ENCODE measurements around the gene FAM120B. TPM values are rescaled to one million over a fixed set of nuclear protein-coding genes. Genes with fewer than 3 reads are reported as not detected.

Gene FAM120B
- total and polyA plus RNA-seq, 2 donors (not counting 1 experiment from before 2014, with no cell fraction given), result 14.4 to 19.3 TPM

GRCh38 chr6:170443151-170443662, 136.6 kb downstream of the FAM120B start:
- Histone ChIP-seq H3K9ac (ENCODE audit: insufficient read depth, low read length) (no peak overlapping the region), H3K27me3 (ENCODE audit: control insufficient read depth, insufficient read depth, low read length) (no peaks in the 10 kb centered on the region), H3K4me1 (ENCODE audit: control insufficient read depth, extremely low read depth, insufficient read depth, low read length) (peaks cover 13% of the 10 kb centered on the region), H2AFZ (ENCODE audit: low read length) (no peak overlapping the region), H4K20me1 (ENCODE audit: control insufficient read depth, extremely low read depth, insufficient read depth, low read length) (no peaks in the 10 kb centered on the region), H3K27ac (ENCODE audit: insufficient read depth, low read length) (no peak overlapping the region), H3K4me2 (ENCODE audit: extremely low read depth, insufficient read depth, low read length) (no peak overlapping the region), H3K36me3 (ENCODE audit: control insufficient read depth, insufficient read depth, low read length) (no peaks in the 10 kb centered on the region), H3K4me3 (replicated peaks in 1 of 4; ENCODE audit: control extremely low read depth in 1 of 4, insufficient read depth in 1 of 4, low read depth in 3 of 4, low read length in 4 of 4) (no peak overlapping the region), H3K79me2 (ENCODE audit: control insufficient read depth, insufficient read depth, low read length) (no peaks in the 10 kb centered on the region), H3K9me3 (ENCODE audit: control insufficient read depth, insufficient read depth, low read depth, low read length) (no peaks in the 10 kb centered on the region)
- no peak for DNase-seq (ENCODE audit: low read depth in 2 of 2)
- no peak for TF ChIP-seq CTCF (conservative IDR thresholded peaks at IDR 0.05 in 1 of 2, IDR thresholded peaks at IDR 0.05 in 1 of 2; ENCODE audit: low read depth in 1 of 2, low read length in 2 of 2)
- no peak for TF ChIP-seq EZH2 (IDR thresholded peaks at IDR 0.05; ENCODE audit: low read length, missing control alignments)

GRCh38 chr6:170444056-170444591, 137.6 kb downstream of the FAM120B start:
- Histone ChIP-seq H3K4me1 (ENCODE audit: control insufficient read depth, extremely low read depth, insufficient read depth, low read length) (peaks cover 9% of the 10 kb centered on the region), H3K4me2 (ENCODE audit: extremely low read depth, insufficient read depth, low read length) (no peak overlapping the region), H3K27me3 (ENCODE audit: control insufficient read depth, insufficient read depth, low read length) (no peaks in the 10 kb centered on the region), H4K20me1 (ENCODE audit: control insufficient read depth, extremely low read depth, insufficient read depth, low read length) (no peaks in the 10 kb centered on the region), H3K4me3 (replicated peaks in 1 of 4; ENCODE audit: control extremely low read depth in 1 of 4, insufficient read depth in 1 of 4, low read depth in 3 of 4, low read length in 4 of 4) (no peak overlapping the region), H3K9me3 (ENCODE audit: control insufficient read depth, insufficient read depth, low read depth, low read length) (no peaks in the 10 kb centered on the region), H3K79me2 (ENCODE audit: control insufficient read depth, insufficient read depth, low read length) (no peaks in the 10 kb centered on the region), H2AFZ (ENCODE audit: low read length) (no peak overlapping the region), H3K36me3 (ENCODE audit: control insufficient read depth, insufficient read depth, low read length) (no peaks in the 10 kb centered on the region), H3K9ac (ENCODE audit: insufficient read depth, low read length) (no peak overlapping the region), H3K27ac (ENCODE audit: insufficient read depth, low read length) (no peak overlapping the region)
- no peak for DNase-seq (ENCODE audit: low read depth in 2 of 2)
- TF ChIP-seq EZH2 (IDR thresholded peaks at IDR 0.05; ENCODE audit: low read length, missing control alignments), result no peak
- no peak for TF ChIP-seq CTCF (conservative IDR thresholded peaks at IDR 0.05 in 1 of 2, IDR thresholded peaks at IDR 0.05 in 1 of 2; ENCODE audit: low read depth in 1 of 2, low read length in 2 of 2)

- DNase-seq (ENCODE audit: low read depth in 2 of 2), result no peak
- no peaks in the 10 kb centered on the region for H3K27me3 ChIP-seq (ENCODE audit: control insufficient read depth, insufficient read depth, low read length)
These were observed 138.3 kb downstream of the FAM120B start for GRCh38 chr6:170444811-170445211.

More at GRCh38 chr6:170444811-170445211, 138.3 kb downstream of the FAM120B start:
- no peak overlapping the region for H3K4me2 ChIP-seq (ENCODE audit: extremely low read depth, insufficient read depth, low read length)
- H3K9me3 ChIP-seq (ENCODE audit: control insufficient read depth, insufficient read depth, low read depth, low read length), result no peaks in the 10 kb centered on the region
- no peak overlapping the region for H2AFZ ChIP-seq (ENCODE audit: low read length)
- no peaks in the 10 kb centered on the region for H4K20me1 ChIP-seq (ENCODE audit: control insufficient read depth, extremely low read depth, insufficient read depth, low read length)
- H3K27ac ChIP-seq (ENCODE audit: insufficient read depth, low read length), result no peak overlapping the region
- TF ChIP-seq EZH2 (IDR thresholded peaks at IDR 0.05; ENCODE audit: low read length, missing control alignments), result no peak
- TF ChIP-seq CTCF (conservative IDR thresholded peaks at IDR 0.05 in 1 of 2, IDR thresholded peaks at IDR 0.05 in 1 of 2; ENCODE audit: low read depth in 1 of 2, low read length in 2 of 2), result no peak
- H3K9ac ChIP-seq (ENCODE audit: insufficient read depth, low read length), result no peak overlapping the region
- no peaks in the 10 kb centered on the region for H3K36me3 ChIP-seq (ENCODE audit: control insufficient read depth, insufficient read depth, low read length)
- H3K4me1 ChIP-seq (ENCODE audit: control insufficient read depth, extremely low read depth, insufficient read depth, low read length), result peaks cover 4% of the 10 kb centered on the region
- no peaks in the 10 kb centered on the region for H3K79me2 ChIP-seq (ENCODE audit: control insufficient read depth, insufficient read depth, low read length)
- H3K4me3 ChIP-seq (replicated peaks in 1 of 4; ENCODE audit: control extremely low read depth in 1 of 4, insufficient read depth in 1 of 4, low read depth in 3 of 4, low read length in 4 of 4), result no peak overlapping the region
